Common myeloid progenitor, CD34-positive (primary cell): ENCODE measurements around the gene UTP25. TPM values are rescaled to one million over a fixed set of nuclear protein-coding genes. Genes with fewer than 3 reads are reported as not detected.

Experiments used
- CTCF ChIA-PET: fragments of 350-600 bp; sonication (Branson Sonifier 250); formaldehyde crosslinking; loops from one replicate; lab custom pipeline; 2021; ENCODE audit warnings: antibody characterized with exemption; lab: Charles Lee
- POLR2A ChIA-PET: fragments of 350-600 bp; sonication (Branson Sonifier 250); formaldehyde crosslinking; loops from one replicate; lab custom pipeline; 2021; ENCODE audit warnings: antibody characterized with exemption; lab: Charles Lee
- DNase-seq, 3 donors: peaks; one replicate each; pipeline versions ENCODE4 v3.0.0 to v3.0.0-alpha.2; 2013
- H3K27ac ChIP-seq, 2 experiments: 1 replicate in 1 of 2; 2 replicates in 1 of 2; pipeline ENCODE4 v1.7.0; 2013; ENCODE audit warnings: inconsistent platforms in 2 of 2, low read length in 2 of 2, mild to moderate bottlenecking in 2 of 2, low read depth in 1 of 2, moderate library complexity in 1 of 2; ENCODE audit not compliant: severe bottlenecking in 2 of 2, insufficient read depth in 1 of 2, poor library complexity in 1 of 2
- H3K27me3 ChIP-seq, 5 experiments: replicated peaks in 2 of 5; 1 replicate in 3 of 5; 2 replicates in 2 of 5; pipeline versions ENCODE4 v1.6.1 to v1.7.0; 2013; ENCODE audit warnings: low read length in 4 of 5, mild to moderate bottlenecking in 2 of 5, moderate library complexity in 2 of 5, inconsistent platforms in 1 of 5; ENCODE audit not compliant: insufficient read depth in 5 of 5, control insufficient read depth in 4 of 5
- H3K36me3 ChIP-seq, 4 experiments: 1 replicate in 2 of 4; 2 replicates in 2 of 4; pipeline versions ENCODE4 v1.6.1 to v1.7.0; 2013; ENCODE audit warnings: low read length in 3 of 4, control low read depth in 1 of 4, mild to moderate bottlenecking in 1 of 4; ENCODE audit not compliant: control insufficient read depth in 4 of 4, insufficient read depth in 4 of 4
- H3K4me1 ChIP-seq, 4 experiments: 1 replicate in 3 of 4; 2 replicates in 1 of 4; pipeline versions ENCODE4 v1.6.1 to v1.7.1; 2013; ENCODE audit warnings: low read length in 3 of 4, mild to moderate bottlenecking in 3 of 4, control low read depth in 1 of 4, inconsistent platforms in 1 of 4, moderate library complexity in 1 of 4; ENCODE audit not compliant: control insufficient read depth in 4 of 4, insufficient read depth in 4 of 4; ENCODE audit errors: control extremely low read depth in 1 of 4
- H3K4me3 ChIP-seq, 7 experiments: 1 replicate in 4 of 7; 2 replicates in 3 of 7; pipeline versions ENCODE4 v1.5.1 to v1.7.0; 2013; ENCODE audit warnings: mild to moderate bottlenecking in 7 of 7, low read length in 6 of 7, moderate library complexity in 6 of 7, inconsistent platforms in 2 of 7, low read depth in 2 of 7, control low read depth in 1 of 7; ENCODE audit not compliant: insufficient read depth in 4 of 7, control insufficient read depth in 1 of 7; ENCODE audit errors: extremely low read depth in 1 of 7
- H3K9me3 ChIP-seq, 5 experiments: 1 replicate in 4 of 5; 2 replicates in 1 of 5; pipeline versions ENCODE4 v1.6.1 to v1.7.1; 2013; ENCODE audit warnings: low read length in 4 of 5, mild to moderate bottlenecking in 2 of 5, inconsistent platforms in 1 of 5, low read depth in 1 of 5, moderate library complexity in 1 of 5; ENCODE audit not compliant: control insufficient read depth in 4 of 5, insufficient read depth in 2 of 5; ENCODE audit errors: control extremely low read depth in 1 of 5
- WGBS: methylation state at CpG from one replicate; pipeline ENCODE4 v1.1.5; 2013; ENCODE audit not compliant: insufficient coverage; 5-methylcytosine and 5-hydroxymethylcytosine counted together
- polyA plus RNA-seq: library from polyadenylated mRNA; unstranded; fragments of 120-200 nt; gene quantifications from one replicate; pipeline ENCODE4 v1.2.1, GENCODE V29; 2013

Gene UTP25, protein sequence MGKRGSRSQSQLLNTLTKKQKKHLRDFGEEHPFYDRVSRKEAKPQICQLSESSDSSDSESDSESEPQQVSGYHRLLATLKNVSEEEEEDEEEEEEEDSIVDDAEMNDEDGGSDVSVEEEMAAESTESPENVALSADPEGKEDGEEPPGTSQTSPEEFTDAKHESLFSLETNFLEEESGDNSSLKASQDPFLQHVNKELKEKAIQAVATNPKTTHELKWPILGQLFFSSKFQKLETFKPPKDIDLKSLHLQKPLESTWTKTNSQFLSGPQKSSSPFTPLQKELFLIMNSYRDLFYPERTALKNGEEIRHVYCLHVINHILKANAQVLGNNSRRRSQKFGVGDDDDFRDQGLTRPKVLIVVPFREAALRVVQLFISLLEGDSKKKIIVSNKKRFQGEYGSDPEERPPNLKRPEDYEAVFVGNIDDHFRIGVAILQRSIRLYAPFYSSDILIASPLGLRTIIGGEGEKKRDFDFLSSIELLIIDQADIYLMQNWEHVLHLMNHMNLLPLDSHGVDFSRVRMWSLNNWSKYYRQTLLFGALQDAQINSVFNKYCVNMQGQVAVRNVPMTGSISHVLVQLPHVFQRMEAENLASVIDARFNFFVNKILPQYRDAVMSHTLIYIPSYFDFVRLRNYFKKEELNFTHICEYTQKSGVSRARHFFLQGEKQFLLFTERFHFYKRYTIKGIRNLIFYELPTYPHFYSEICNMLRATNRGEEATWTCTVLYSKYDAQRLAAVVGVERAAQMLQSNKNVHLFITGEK
- 5.8 TPM for polyA plus RNA-seq

DNA sequence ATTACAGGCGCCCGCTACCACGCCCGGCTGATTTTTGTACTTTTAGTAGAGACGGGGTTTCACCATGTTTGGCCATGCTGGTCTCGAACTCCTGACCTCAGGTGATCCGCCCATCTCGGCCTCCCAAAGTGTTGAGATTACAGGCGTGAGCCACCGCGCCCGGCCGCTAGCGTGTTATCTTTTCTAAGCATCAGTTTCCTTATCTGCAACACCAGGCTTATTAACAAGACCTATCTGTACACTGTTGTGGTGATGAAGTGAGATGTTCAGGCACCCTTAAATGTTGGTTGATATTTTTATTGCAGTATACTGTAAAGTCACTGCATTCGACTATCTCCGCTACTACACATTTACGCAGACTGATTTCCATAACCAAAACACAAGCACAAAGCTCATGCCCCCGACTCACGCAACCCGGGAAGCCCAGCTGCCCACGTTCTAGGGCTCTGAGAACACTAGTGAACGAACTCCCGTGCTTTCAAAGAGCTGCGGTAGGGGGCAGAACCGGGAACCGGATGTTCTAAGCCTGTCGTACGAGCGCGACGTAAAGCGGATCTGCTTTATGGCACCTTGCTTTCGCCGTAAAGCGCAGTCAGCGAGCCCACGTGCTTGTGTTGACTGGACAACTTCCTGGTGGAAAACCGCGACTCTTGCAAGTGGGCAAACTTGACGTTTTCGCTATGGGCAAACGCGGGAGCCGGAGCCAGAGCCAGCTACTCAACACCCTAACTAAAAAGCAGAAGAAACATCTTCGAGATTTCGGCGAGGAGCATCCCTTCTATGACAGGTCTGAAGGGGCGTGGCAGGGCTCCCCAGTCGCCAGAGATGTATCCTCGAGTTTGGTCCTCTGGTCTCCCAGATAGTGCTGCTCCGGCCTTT is at the start of gene UTP25:
Gene UTP25, plus strand, starts transcription at position 589 of the 879 bp plus-strand sequence. Its CDS starts 92 bp downstream, at position 681.
- ChIA-PET CTCF (interaction anchor here (0.8 to 11.4 kb wide), 4 partner anchors 17 to 154 kb away, joined by 3 to 106 read pairs (median 4); partner anchors contain the start of genes C1orf74 and IRF6), POLR2A (no interaction called here)
- no peaks in the 10 kb centered on the region for H3K9me3 ChIP-seq
- peak within 1 kb of the TSS; percentile 75 to 91 (median 85) for H3K4me3 ChIP-seq
- H3K36me3 ChIP-seq: peaks cover 7 to 14% (median 12%) of the 10 kb centered on the region in 4 experiments
- 10% methylated on average over 35 of the region's 51 CpGs for WGBS
- no peaks in the 10 kb centered on the region for H3K27me3 ChIP-seq
- H3K4me1 ChIP-seq: peaks cover 0 to 15% (median 7%) of the 10 kb centered on the region in 4 experiments
- H3K27ac ChIP-seq: peak within 1 kb of the TSS in 1 of 2 experiments; percentile 70
- DNase-seq: peak; percentile 98 to 99 (median 99)

DNA sequence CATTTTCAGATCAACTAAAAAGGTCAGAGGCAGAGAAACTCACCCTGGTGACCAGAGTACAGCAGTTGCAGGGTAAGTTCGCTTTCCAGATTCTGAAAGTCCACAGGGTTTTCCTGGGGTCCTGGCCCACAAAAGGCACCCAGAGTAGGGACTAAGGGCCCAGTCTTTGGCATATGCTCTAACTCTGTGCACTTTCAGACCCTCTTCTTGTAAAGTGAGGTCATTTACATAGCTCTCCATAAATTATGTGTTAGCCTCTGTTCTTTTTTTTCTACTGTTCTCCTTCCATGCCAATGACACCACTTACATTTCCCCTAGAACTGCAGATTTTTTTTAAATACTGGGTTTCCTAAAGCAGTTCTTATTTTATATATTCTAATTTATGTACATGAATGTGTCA is 49.7 kb upstream of the UTP25 start:
- CTCF ChIA-PET: interaction anchor here (0.8 to 1.0 kb wide), 2 partner anchors 8 to 10 kb away, joined by 3 read pairs; no protein-coding TSS in a partner anchor
- H3K9me3 ChIP-seq: no peaks in the 10 kb centered on the region
- H3K27me3 ChIP-seq: no peaks in the 10 kb centered on the region
- H3K4me1 ChIP-seq: peaks cover 0 to 2% (median under 1%) of the 10 kb centered on the region in 4 experiments
- H3K27ac ChIP-seq: no peak overlapping the region
- H3K4me3 ChIP-seq: no peak overlapping the region
- no CpG with 5 or more reads among the region's 1 CpG for WGBS
- DNase-seq: no peak
- peaks cover 30 to 86% (median 62%) of the 10 kb centered on the region in 4 experiments for H3K36me3 ChIP-seq
- POLR2A ChIA-PET: no interaction called here

DNA sequence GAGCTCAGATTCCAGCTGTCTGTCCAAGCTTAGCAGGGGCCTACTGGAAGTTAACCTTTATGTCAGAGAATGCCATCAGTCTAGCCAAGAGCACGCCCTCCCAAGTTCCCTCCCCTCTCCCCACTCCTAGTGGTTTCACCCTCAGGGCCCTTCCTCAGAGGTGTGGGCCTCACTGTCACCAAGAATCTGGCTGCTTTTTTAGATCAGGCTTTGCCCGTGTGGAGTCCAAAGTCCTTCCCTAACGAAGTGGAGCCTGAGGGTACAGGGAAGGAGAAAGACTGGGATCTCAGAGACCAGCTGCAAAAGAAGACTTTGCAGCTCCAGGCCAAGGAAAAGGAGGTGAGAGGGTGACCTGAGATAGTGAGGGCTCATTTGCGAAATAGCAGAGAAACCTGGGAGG is 47.5 kb upstream of the UTP25 start:
- Histone ChIP-seq H3K36me3 (peaks cover 24 to 73% (median 51%) of the 10 kb centered on the region in 4 experiments), H3K27me3 (no peaks in the 10 kb centered on the region), H3K4me1 (peaks cover 6 to 18% (median 11%) of the 10 kb centered on the region in 4 experiments), H3K9me3 (no peaks in the 10 kb centered on the region), H3K27ac (no peak overlapping the region), H3K4me3 (no peak overlapping the region)
- no peak for DNase-seq
- CTCF ChIA-PET: interaction anchor here (1.0 to 1.3 kb wide), 3 partner anchors 12 to 86 kb away, joined by 3 to 4 read pairs (median 4); no protein-coding TSS in a partner anchor
- POLR2A ChIA-PET: interaction anchor here (0.9 kb wide), 1 partner anchor 12 kb away, joined by 3 read pairs; no protein-coding TSS in a partner anchor
- 100% methylated on average over 2 of the region's 4 CpGs for WGBS

DNA sequence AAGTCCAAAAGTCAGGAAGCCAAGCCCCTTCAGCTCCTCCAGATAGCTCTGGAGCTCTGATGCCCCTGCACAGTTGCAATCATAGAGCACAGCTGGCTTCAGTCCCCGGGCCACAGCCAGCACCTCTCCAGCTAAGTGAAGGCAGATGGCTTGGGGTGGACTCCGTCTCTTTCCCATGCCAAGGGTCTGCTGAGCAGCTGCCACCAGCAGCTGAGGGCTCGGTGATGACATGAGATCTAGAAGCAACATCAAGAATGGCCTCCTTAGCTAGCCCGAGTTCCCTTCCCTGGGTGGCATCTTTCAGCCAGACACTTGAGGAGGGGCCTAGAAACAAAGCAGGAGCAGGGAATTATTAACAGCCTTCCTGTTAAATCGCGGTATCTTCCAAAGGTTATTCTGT is 44.4 kb upstream of the UTP25 start:
- peaks cover 6 to 45% (median 29%) of the 10 kb centered on the region in 4 experiments for H3K36me3 ChIP-seq
- peak overlapping the region in 5 of 7 experiments; percentile 78 to 98 (median 82) for H3K4me3 ChIP-seq
- H3K4me1 ChIP-seq: peaks cover 6 to 18% (median 11%) of the 10 kb centered on the region in 4 experiments
- ChIA-PET POLR2A (no interaction called here), CTCF (interaction anchor here (1.3 kb wide), 1 partner anchor 36 kb away, joined by 4 read pairs; no protein-coding TSS in a partner anchor)
- 89% methylated on average over 6 of the region's 6 CpGs for WGBS
- H3K27me3 ChIP-seq: peaks cover 0 to 5% (median 0%) of the 10 kb centered on the region in 5 experiments
- H3K9me3 ChIP-seq: no peaks in the 10 kb centered on the region
- no peak for DNase-seq
- H3K27ac ChIP-seq: no peak overlapping the region

DNA sequence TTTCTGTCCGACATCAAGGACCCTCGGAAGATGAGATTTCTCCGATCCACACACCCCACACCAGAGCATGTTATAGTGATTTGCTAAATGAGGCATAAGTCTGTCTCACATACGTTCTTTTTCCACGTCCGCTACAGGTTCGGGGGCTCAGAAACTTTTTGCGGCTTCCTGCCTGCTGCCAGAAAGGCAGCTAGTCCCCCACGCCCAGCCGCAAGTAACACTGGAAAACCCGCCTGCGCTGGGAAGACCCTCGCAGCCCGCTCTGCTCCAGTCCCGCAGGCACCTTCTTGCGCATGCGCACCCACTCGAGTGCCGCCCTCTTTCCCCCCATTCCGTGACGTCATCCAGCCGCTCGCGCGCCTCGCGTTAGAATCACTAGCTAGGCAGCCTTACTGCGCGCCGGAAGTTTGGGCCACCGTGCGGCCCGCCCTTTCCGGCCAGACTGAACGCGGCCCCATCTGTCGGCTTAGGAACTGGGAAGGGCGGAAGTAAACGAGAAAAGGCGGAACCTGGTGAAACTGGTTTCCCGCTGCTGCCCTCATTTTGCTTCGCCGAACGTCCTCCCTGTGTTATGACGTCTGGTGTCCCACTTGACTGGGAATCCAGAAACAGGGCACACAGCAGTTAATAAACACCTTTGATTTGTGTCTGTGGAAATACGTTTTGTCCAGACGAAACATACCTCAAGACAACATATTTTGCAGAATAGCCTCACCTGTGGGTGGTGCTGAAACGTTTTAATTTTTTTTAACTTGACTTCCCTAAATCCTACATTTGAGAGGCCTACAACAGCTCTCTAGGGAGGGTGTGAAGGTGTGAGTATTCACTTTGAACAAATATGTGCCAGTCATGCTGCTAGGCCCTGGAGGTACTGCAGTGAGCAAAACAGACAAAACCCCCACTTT is 43.3 kb upstream of the UTP25 start, which contains the start of gene C1orf74:
Gene C1orf74, minus strand, starts transcription at position 295 of the 905 bp plus-strand sequence. CDS start 925 bp downstream, outside the sequence.
- Histone ChIP-seq H3K27ac (peak within 1 kb of the TSS; percentile 52 to 86), H3K9me3 (no peaks in the 10 kb centered on the region), H3K27me3 (peaks cover 0 to 5% (median 0%) of the 10 kb centered on the region in 5 experiments), H3K4me3 (peak within 1 kb of the TSS; percentile 68 to 98 (median 82)), H3K36me3 (peaks cover 6 to 34% (median 18%) of the 10 kb centered on the region in 4 experiments), H3K4me1 (peaks cover 6 to 18% (median 11%) of the 10 kb centered on the region in 4 experiments)
- WGBS: under 1% methylated on average over 37 of the region's 48 CpGs
- CTCF ChIA-PET: interaction anchor here (0.7 to 1.6 kb wide), 6 partner anchors 10 to 43 kb away, joined by 3 to 4 read pairs (median 3); partner anchors contain the start of gene UTP25
- DNase-seq: peak; percentile 98
- POLR2A ChIA-PET: no interaction called here
